Superior temporal gyrus (tissue), 1 donor: ENCODE results near the gene LAG3.

Source experiments
- DNase-seq: peaks from one replicate; pipeline ENCODE4 v3.0.0-alpha.2; 2016; ENCODE audit errors: extremely low spot score

LAG3 gene

DNA sequence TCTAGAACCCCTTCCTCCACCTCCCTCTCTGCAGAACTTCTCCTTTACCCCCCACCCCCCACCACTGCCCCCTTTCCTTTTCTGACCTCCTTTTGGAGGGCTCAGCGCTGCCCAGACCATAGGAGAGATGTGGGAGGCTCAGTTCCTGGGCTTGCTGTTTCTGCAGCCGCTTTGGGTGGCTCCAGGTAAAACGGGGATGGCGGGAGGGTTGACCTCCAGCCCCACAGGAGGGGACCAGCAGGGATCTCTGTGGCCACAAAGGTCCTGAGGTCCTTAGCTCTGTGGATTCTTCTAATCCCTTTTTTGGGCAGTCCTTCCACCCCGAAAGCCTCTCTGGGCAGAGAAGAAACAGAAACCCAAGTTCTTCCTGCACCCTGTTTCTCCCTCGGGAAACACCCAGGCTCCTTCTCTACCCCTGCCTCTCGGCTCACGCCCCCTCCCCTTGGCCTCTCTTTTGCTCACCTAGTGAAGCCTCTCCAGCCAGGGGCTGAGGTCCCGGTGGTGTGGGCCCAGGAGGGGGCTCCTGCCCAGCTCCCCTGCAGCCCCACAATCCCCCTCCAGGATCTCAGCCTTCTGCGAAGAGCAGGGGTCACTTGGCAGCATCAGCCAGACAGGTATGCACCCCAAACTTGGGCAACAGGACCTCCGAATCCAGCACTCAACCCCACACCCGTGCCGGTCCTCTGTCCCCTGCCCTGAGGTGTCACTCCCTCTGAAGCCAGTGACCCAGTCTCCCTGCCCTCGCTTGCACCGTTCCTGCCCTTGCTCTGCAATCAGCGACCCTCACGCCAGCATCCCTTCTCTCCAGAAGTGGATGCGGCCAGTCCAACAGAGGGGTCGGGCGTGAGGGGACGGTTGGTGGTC is 638 bp downstream of the LAG3 start:
- DNase-seq = no peak

DNA sequence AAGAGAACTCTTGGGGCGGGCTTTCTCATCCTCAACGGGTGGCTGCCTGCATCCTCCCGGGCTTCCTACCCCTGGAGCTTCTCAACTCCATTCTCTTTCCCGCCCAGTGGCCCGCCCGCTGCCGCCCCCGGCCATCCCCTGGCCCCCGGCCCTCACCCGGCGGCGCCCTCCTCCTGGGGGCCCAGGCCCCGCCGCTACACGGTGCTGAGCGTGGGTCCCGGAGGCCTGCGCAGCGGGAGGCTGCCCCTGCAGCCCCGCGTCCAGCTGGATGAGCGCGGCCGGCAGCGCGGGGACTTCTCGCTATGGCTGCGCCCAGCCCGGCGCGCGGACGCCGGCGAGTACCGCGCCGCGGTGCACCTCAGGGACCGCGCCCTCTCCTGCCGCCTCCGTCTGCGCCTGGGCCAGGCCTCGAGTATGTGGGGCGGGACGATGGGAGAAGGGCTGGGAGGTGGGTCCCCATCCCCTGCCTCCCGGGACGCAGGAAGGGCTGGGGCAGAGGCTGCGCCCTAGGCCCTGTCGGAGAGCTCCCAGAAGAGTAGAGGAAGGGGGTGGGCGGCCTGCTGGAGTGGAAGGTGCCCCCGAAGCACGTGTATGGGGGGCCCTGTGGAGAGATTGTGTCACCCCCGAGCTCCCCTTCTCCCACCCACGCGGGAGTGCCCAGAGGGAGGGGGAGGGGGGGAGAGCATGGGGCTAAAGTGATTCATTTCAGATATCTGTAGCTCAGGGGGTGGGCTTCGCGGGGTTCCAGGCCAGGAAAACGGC is 1.5 kb downstream of the LAG3 start:
- no peak for DNase-seq

DNA sequence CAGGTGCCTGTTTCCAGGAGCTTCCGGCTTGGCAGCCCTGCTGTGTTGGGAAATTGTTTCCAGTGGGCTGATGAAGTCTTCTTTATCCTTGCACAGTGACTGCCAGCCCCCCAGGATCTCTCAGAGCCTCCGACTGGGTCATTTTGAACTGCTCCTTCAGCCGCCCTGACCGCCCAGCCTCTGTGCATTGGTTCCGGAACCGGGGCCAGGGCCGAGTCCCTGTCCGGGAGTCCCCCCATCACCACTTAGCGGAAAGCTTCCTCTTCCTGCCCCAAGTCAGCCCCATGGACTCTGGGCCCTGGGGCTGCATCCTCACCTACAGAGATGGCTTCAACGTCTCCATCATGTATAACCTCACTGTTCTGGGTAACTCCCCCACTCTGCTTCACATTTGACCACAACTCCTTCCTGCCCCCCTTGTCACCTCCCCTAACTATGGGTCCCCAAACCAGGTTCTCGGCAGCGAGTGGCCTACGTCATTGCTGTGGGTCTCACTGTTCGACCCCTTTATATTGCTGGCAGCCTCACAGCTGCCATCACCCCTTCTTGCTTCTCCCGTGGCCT is 2.3 kb downstream of the LAG3 start:
- DNase-seq = no peak

DNA sequence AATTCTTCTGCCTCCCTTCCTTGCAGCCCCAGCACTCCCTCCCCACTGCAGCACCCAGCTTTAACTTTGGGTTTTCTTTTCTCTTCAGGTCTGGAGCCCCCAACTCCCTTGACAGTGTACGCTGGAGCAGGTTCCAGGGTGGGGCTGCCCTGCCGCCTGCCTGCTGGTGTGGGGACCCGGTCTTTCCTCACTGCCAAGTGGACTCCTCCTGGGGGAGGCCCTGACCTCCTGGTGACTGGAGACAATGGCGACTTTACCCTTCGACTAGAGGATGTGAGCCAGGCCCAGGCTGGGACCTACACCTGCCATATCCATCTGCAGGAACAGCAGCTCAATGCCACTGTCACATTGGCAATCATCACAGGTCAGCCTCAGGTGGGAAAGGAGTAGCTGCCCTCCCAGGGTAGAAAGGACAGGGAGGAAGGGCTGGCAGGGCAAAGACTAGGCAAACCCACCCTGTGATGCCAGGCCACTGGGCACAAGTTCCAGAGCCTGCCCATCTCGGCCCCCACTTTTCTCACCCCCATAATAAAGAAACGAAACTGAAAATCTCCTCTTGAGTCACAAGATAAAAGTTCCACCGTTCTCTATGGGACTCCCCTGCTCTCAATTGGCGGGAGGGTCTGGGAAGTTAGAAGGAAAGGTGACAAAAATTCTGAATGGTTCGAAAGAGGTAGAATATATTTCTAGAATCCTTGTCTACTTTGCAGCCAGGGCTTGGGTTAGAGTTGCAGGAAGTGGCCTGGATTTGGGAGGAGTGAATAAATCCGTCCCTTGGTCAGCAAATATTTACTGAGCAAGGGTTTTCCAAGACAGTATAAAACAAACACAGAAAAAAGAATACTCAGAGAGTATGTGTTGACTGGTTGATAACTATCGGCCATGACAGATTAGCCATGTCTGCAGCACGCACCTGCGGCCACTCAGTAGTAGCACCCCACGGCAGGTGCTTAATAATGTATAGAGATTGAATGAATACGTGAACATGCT is 3.2 kb downstream of the LAG3 start:
- no peak for DNase-seq

DNA sequence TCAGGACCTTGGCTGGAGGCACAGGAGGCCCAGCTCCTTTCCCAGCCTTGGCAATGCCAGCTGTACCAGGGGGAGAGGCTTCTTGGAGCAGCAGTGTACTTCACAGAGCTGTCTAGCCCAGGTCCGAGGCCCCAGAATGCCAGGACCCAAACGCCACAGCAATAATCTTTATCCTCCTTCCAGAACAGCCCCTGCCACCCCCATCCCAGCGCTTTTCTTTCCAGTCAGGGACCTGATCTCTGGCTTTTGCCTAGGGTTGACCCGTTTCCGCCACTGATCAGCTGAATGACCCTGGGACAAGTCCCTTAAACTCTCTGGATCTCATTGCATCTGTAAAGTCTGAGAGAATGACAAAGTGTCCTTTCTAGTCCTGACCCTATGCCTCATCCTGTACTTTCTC is 5.1 kb downstream of the LAG3 start:
- DNase-seq = no peak

DNA sequence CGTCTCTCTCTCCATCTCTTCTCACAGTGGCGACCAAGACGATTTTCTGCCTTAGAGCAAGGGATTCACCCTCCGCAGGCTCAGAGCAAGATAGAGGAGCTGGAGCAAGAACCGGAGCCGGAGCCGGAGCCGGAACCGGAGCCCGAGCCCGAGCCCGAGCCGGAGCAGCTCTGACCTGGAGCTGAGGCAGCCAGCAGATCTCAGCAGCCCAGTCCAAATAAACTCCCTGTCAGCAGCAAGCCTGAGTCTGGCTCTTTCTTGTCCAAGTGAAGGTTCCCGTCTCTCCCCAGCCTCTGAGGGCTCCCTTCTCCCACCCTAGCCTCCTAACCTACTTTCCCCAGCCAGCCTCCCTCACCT is 5.9 kb downstream of the LAG3 start:
- DNase-seq = peak; percentile 35

DNA sequence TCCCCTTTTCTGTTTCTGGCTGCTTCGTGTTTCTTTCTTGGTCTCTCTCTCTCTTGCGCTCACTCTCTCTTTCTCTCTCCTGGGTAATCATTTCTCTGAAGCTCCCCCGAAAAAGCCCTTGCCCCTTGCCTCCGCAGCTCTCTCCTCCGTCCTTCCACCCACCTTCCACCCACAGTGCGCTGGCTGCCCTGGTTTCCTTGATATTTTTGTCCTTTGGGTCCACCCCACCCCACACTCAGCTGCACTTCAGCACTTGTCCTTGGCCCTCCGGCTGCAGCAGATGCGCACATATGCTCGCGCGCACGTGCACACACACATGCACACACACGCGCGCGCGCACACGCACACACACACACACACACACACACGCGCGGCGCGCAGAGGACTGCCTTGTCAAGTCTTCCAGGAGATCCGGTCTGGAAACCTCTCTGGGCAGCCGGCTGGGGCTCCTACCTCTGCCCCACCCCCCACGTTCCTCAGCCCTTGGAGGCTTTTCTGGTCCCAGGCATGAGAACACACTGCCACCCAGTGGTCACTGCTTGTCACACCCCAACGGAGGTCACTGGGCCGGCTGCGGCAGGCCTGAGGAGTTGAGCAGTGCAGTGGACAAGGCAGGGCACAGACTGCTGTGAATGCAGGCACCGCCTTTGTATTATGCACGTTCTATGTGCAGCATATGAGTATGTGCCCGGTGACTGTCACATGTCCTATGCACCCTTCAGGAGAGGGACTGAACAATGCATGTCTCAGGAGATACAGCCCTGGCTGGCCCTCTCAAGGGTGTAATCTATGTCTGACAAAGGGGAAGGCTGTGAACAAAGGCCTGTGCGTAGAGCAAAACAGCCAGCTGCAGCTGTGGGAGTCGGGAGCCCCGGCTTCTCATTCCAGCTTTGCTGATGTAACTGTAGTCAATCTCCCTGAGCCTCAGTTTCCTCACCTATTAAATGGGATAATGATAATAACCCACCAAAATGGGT is 6.5 kb downstream of the LAG3 start:
- peak; percentile 95 for DNase-seq

DNA sequence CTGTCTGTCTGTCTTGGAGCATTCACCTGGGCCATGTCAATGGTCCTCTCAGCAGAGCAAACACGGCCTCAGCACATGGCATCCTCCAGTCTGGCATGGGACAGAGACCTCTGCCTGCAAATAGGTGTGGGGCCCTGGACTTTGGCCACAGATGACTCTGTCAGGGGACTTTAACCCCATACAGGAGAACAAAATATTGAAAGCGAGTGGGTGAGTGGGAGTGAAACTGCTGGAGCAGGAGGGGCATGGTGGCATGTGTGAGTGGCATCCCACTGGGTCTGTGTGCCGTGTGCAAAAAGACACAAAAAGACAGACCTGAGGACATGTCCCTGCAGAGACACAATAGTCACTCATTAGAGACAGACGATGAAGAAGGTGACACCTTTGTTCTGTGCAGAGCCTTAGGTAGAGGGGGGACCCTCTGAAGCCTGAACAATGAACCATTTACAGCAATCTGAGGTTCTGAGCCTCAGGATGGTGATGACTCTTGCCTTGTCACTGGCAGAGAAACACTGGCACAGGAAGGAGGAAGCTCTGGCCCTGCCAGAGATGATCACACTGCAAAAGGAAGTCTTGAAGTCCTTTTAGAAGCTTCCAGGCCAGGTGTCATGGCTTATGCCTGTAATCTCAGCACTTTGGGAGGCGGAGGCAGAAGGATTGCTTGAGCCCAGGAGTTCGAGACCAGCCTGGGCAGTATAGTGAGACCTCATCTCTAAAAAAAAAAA is 7.5 kb downstream of the LAG3 start:
- DNase-seq = no peak

DNA sequence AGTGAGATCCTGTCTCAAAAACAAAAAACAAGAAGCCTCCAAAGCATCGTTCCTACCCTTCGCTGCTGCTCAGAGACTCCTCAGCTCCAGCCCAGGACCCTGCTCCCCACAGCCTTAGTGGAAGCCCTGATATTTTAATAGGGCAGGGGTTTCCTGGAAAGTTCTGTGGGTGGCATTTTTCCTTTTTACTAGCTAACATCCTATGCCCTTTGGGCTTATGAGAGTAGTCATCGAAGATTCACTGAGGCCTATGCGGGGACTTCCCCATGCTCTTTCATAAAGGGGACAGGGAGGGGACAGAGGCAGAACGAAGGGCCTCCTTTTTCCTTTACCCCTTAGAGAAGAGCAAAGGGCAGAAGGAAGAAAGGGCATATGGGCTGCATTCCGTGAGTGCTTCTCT is 8.3 kb downstream of the LAG3 start:
- no peak for DNase-seq

DNA sequence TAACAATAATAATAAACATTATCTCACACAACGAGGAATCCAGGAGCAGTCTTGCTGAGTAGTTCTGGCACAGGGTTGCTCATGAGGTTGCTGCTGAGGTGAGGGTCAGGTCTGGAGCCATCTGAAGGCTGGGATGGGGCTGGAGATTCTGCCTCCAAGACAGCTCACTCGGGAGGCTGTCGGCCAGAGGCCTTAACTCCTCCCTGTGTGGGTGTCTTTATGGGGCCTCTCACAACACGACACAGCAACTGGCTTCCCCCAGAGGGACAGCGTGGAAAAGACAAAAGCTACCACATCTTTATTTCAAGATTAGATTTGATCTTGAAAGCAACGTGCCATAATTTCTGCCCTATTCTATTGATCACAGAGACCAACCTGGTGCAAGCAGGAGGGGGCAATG is 9.8 kb downstream of the LAG3 start:
- no peak for DNase-seq

DNA sequence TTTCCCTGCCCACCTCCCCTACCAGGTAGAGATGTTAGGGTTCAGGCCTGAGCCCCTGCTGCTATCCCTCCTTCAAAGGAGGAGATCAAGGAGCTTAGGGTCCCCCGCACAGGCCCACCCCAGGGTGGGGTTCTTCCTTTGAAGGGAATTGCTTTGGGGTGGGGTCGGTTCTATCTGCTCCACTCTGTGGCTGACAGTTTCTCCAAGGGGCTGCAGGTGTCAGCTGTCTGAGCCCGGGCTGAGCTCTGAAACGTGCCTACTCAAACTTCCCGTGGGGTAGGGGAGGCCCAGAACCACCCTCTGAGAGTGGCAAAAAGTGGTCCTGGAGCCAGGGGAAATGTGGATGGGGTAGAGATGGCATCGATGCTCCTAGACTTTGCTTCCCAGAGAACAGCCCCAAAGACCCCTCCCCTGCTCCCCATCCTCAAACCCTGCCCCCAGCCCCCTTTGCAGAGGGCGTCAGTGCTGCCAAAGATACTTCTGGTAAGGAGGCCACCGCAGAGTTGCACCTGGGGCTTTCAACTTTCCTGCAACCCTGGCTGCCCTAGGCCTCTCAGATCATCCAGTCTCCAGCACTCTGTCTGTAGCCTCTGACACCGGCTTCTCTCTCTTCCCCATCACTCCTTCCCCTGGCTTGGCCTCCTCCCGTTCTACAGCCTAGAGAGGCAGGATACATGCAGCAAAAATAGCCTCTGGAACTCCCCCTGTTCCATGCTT is 10.7 kb downstream of the LAG3 start:
- DNase-seq = no peak

DNA sequence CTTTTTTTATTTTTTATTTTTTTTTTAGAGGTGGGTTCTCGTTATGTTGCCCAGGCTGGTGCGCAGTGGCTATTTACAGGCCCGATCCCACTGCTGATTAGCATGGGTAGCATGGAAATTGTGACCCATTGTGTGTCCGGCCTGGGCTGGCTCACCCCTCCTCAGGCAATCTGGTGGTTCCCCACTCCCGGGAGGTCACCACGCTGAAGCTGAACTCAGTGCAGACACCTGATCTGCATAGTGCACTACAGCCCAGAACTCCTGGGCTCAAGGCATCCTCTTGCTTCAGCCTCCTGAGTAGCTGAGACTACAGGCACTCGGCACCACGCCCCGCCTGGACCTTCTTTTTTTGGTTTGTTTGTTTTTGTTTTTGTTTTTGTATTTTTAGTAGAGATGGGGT is 11.5 kb downstream of the LAG3 start:
- DNase-seq = no peak

DNA sequence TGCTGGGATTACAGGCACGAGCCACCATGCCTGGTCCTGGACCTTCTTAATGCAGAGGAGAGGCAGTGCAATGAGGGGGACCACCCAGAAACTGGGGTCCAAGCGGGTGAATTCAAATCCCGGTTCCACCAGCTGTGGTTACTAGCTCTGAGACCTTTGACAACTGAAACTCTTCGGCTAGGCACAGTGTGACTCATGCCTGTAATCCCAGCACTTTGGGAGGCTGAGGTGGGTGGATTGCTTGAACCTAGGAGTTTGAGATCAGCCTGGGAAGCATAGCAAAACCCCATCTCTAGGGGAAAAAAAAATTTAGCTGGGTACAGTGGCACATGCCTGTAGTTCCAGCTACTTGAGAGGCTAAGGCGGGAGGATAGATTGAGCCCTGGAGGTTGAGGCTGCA is 12.0 kb downstream of the LAG3 start:
- DNase-seq = no peak

DNA sequence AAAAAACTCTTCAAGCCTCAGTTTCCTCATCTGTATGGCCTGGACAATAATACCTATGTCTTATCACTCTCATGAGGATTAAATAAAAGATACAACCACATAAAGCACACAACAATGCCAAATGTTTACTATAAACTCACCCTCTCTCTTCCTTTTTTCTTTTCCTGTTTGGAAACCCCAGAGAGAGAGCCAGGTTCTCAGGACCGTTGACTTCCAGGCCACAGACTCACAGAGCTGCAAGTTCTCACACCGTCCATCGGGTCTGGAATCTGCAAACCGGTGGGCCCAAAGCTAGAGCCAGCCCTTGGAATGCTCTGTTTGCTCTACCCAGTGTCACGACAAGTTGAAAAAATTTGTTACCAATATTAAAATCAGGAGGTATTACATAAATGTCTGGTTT is 12.4 kb downstream of the LAG3 start:
- no peak for DNase-seq

DNA sequence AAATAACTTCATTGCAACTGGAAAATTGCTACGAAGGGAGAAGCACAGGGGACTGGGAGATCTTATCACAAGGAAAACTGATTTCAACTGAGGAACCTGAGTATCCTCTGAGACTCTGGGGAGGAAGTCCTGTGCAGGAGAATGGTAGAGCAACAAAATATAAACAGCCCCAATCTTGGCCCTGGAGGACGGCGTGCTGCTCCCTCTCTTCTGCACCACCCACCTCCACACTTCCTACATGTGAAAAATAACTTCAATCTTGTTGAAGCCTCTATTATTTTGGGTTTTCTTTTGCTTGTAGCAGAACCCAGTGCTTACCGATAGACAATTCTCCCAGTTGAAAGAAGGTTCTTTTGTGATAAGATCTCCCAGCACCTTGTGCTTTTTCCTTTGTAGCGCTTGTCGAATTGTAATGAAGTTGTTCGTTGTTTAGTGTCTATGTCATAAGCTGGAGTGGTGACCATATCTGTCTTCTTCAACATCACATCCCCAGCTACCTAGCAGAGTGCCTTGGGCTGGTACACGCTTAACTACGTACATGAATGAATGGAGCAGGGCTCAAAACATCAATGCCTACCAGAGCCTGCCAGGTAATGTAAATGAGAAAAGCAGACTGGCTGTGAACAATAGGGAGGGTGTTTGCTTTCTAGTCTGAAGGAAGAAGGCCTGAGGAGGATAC is 14.2 kb downstream of the LAG3 start:
- DNase-seq = peak; percentile 25

DNA sequence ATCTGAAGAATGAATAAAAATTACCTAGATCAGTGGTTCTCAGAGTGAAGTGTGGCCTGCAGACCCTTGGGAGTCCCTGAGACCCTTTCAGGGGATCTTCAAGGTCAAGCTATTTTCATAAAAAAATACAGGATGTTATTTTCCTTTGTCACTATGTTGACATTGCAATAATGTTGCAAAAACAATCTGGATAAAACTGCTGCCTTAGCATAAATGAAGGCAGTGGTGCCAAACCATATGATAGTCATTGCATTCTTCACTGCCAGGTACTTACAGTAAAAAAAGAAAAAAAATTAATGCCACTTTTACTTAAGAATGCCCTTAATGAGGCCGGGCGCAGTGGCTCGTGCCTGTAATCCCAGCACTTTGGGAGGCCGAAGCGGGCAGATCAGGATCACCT is 15.0 kb downstream of the LAG3 start:
- no peak for DNase-seq

DNA sequence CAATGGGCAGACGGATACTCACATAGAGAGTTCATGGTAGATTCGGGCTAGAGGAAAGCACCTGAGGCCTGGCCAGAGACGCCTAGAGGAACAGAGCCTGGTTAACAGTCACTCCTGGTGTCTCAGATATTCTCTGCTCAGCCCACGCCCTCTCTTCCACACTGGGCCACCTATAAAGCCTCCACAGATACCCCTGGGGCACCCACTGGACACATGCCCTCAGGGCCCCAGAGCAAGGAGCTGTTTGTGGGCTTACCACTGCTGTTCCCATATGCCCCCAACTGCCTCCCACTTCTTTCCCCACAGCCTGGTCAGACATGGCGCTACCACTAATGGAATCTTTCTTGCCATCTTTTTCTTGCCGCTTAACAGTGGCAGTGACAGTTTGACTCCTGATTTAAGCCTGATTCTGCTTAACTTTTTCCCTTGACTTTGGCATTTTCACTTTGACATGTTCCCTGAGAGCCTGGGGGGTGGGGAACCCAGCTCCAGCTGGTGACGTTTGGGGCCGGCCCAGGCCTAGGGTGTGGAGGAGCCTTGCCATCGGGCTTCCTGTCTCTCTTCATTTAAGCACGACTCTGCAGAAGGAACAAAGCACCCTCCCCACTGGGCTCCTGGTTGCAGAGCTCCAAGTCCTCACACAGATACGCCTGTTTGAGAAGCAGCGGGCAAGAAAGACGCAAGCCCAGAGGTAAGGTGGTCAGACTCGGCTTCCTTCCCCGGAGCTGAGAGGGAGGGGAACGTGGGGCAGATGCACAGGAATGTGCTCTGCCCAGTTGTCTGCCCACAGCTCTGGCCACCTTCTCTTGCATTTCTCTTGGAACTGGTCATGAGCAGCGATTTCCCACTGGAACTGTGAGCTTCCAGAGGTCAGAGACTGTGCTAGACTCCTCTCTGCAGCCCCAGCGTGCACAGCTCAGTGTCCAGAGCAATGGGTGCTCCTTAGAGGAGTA is 16.9 kb downstream of the LAG3 start, which contains the start of gene CD4:
Gene CD4 (plus strand): TSS at position 557 of the 953 bp plus-strand sequence. CDS start 10,611 bp downstream, outside the sequence.
- DNase-seq = no peak
